Measurements from ENCODE around the gene YIPF2. TPM values are rescaled to one million over a fixed set of nuclear protein-coding genes. Genes with fewer than 3 reads are reported as not detected.

Gene YIPF2
- total RNA-seq, 1 experiment from 2014 or later = 29.0 TPM

- no peak overlapping the region for H3K27ac ChIP-seq (ENCODE audit: low read length)
- in situ Hi-C loops (cut with HindIII; ENCODE audit: low pct_unique_long_range_greater_than_20kb, low sequenced_read_pairs) (no loop called here), intact Hi-C loops (cut with micrococcal nuclease; ENCODE audit: unreplicated experiment) (no loop called here)
- ChIA-PET POLR2A (no interaction called here), CTCF (no interaction called here)
- no TSS peak for BruUV-seq (replicated peaks)
- ATAC-seq (no peak), DNase-seq (ENCODE audit: low read depth, low spot score) (no peak)
- no peak overlapping the region for H3K4me3 ChIP-seq (ENCODE audit: low read depth in 2 of 2, low read length in 2 of 2)
- no peaks in the 10 kb centered on the region for H3K9me3 ChIP-seq (ENCODE audit: control insufficient read depth, insufficient read depth, low read depth, low read length)
- H3K27me3 ChIP-seq (ENCODE audit: control insufficient read depth, insufficient read depth, low read length) = no peaks in the 10 kb centered on the region
- TF ChIP-seq TCF7L2 (IDR thresholded peaks at IDR 0.05; ENCODE audit: low read depth, low read length) (no peak), REST (IDR thresholded peaks at IDR 0.05; ENCODE audit: insufficient read depth in 1 of 2, low read depth in 2 of 2, low read length in 1 of 2) (no peak), POLR2AphosphoS5 (IDR thresholded peaks at IDR 0.05; ENCODE audit: low read depth, low read length) (no peak), SIN3A (IDR thresholded peaks at IDR 0.05; ENCODE audit: borderline replicate concordance, insufficient read depth, low read depth, low read length) (no peak), CTCF (IDR thresholded peaks at IDR 0.05) (no peak)
- no peaks in the 10 kb centered on the region; the same call in 1 of the 2 replicates for H3K4me1 ChIP-seq (ENCODE audit: control insufficient read depth, insufficient read depth, low read length)
- H3K36me3 ChIP-seq (ENCODE audit: control insufficient read depth, insufficient read depth, low read length) = no peaks in the 10 kb centered on the region
These were observed 8.2 kb downstream of the YIPF2 start for GRCh38 chr19:10920288-10920655.

- DNase-seq (ENCODE audit: low read depth, low spot score) = no peak
- no peaks in the 10 kb centered on the region for H3K36me3 ChIP-seq (ENCODE audit: control insufficient read depth, insufficient read depth, low read length)
These were observed 8.8 kb downstream of the YIPF2 start for GRCh38 chr19:10919352-10920287.

More at GRCh38 chr19:10919352-10920287, 8.8 kb downstream of the YIPF2 start:
- ATAC-seq = no peak
- Histone ChIP-seq H3K27me3 (ENCODE audit: control insufficient read depth, insufficient read depth, low read length) (no peaks in the 10 kb centered on the region), H3K4me3 (ENCODE audit: low read depth in 2 of 2, low read length in 2 of 2) (no peak overlapping the region), H3K9me3 (ENCODE audit: control insufficient read depth, insufficient read depth, low read depth, low read length) (no peaks in the 10 kb centered on the region), H3K27ac (ENCODE audit: low read length) (no peak overlapping the region), H3K4me1 (ENCODE audit: control insufficient read depth, insufficient read depth, low read length) (no peaks in the 10 kb centered on the region; the same call in 1 of the 2 replicates)
- in situ Hi-C loops (cut with HindIII; ENCODE audit: low pct_unique_long_range_greater_than_20kb, low sequenced_read_pairs) = no loop called here
- CTCF ChIA-PET = no interaction called here
- no TSS peak for BruUV-seq (replicated peaks)
- intact Hi-C loops (cut with micrococcal nuclease; ENCODE audit: unreplicated experiment) = no loop called here
- POLR2A ChIA-PET = no interaction called here
- no peak for TF ChIP-seq REST (IDR thresholded peaks at IDR 0.05; ENCODE audit: insufficient read depth in 1 of 2, low read depth in 2 of 2, low read length in 1 of 2)
- no peak for TF ChIP-seq POLR2AphosphoS5 (IDR thresholded peaks at IDR 0.05; ENCODE audit: low read depth, low read length)
- TF ChIP-seq SIN3A (IDR thresholded peaks at IDR 0.05; ENCODE audit: borderline replicate concordance, insufficient read depth, low read depth, low read length) = no peak
- TF ChIP-seq CTCF (IDR thresholded peaks at IDR 0.05) = no peak
- no peak for TF ChIP-seq TCF7L2 (IDR thresholded peaks at IDR 0.05; ENCODE audit: low read depth, low read length)

All from Panc1 (cell line).